Astrocyte (in vitro differentiated cells and primary cell): ENCODE results near the gene CD151.

Source experiments
- CTCF ChIP-seq: IDR thresholded peaks from 2 replicates; pipeline ENCODE4 v1.5.1; 2011; ENCODE audit warnings: low read depth, mild to moderate bottlenecking, inconsistent platforms, low read length, moderate library complexity; ENCODE audit not compliant: insufficient read depth
- EZH2 ChIP-seq: IDR thresholded peaks from 2 replicates; pipeline ENCODE4 v1.6.1; 2012; ENCODE audit warnings: mild to moderate bottlenecking, low read length, inconsistent platforms; ENCODE audit not compliant: insufficient read depth

- TF ChIP-seq EZH2: no peak
- no peak for TF ChIP-seq CTCF
These were observed 501 bp downstream of the CD151 start for GRCh38 chr11:833114-833791.
